HEK293 (cell line): ENCODE data around the gene SLX9.

Experiments
- CTCF ChIA-PET: fragments of 350-600 bp; formaldehyde crosslinking; extraction: SDS; loops from one replicate; lab custom pipeline; 2021; ENCODE audit warnings: antibody characterized with exemption; lab: Yijun Ruan, JAX
- POLR2A ChIA-PET: fragments of 300-600 bp; formaldehyde crosslinking; extraction: SDS; loops from one replicate; lab custom pipeline; 2020; ENCODE audit warnings: antibody characterized with exemption, inconsistent platforms; lab: Yijun Ruan, JAX
- H3K27ac ChIP-seq: fragments of 200-500 bp; sonication (Bioruptor generic); 2 replicates; pipeline ENCODE4 v1.5.1; 2014; ENCODE audit warnings: low read depth, low read length, control low read depth, inconsistent platforms; ENCODE audit errors: extremely low read depth
- H3K36me3 ChIP-seq, 2 experiments: fragments of 200-500 bp in 1 of 2; sonication (Bioruptor generic) in 1 of 2; 1 replicate in 1 of 2; 2 replicates in 1 of 2; pipeline ENCODE4 v1.5.1; 2014 to 2017; ENCODE audit warnings: inconsistent platforms in 2 of 2, low read length in 2 of 2; ENCODE audit not compliant: control insufficient read depth in 2 of 2, insufficient read depth in 1 of 2
- H3K4me1 ChIP-seq: fragments of 200-500 bp; sonication (Bioruptor generic); 2 replicates; pipeline ENCODE4 v1.5.1; 2014; ENCODE audit warnings: mild to moderate bottlenecking, low read length, inconsistent platforms; ENCODE audit not compliant: control insufficient read depth, insufficient read depth
- H3K4me3 ChIP-seq: 2 replicates; pipeline ENCODE4 v1.5.1; 2011; ENCODE audit warnings: low read depth, mild to moderate bottlenecking, control low read depth, low read length, moderate library complexity
- H3K9me3 ChIP-seq: fragments of 200-500 bp; sonication (Bioruptor generic); 2 replicates; pipeline ENCODE4 v1.5.1; 2014; ENCODE audit warnings: low read depth, low read length, inconsistent platforms; ENCODE audit not compliant: control insufficient read depth, insufficient read depth
- BCL11A ChIP-seq: fragments of 450-650 bp; formaldehyde crosslinking; IDR thresholded peaks from 2 replicates; pipeline ENCODE4 v1.5.1; 2016; ENCODE audit warnings: low read depth, missing biosample characterization, missing genetic modification characterization
- MZF1 ChIP-seq: fragments of 450-650 bp; formaldehyde crosslinking; IDR thresholded peaks from 2 replicates; pipeline ENCODE4 v1.5.1; 2017; ENCODE audit warnings: missing biosample characterization, missing genetic modification characterization, borderline replicate concordance
- OVOL3 ChIP-seq: fragments of 450-650 bp; formaldehyde crosslinking; IDR thresholded peaks from 2 replicates; pipeline ENCODE4 v1.5.1; 2016; ENCODE audit warnings: missing biosample characterization, missing genetic modification characterization
- PBX3 ChIP-seq: sonication (generic); formaldehyde crosslinking; IDR thresholded peaks from 2 replicates; pipeline ENCODE4 v1.8.1; 2022; ENCODE audit warnings: mild to moderate bottlenecking, moderate library complexity, missing genetic modification reagents
- RBAK ChIP-seq: fragments of 450-650 bp; formaldehyde crosslinking; IDR thresholded peaks from 2 replicates; pipeline ENCODE4 v1.5.1; 2016; ENCODE audit warnings: missing biosample characterization, missing genetic modification characterization
- ZFP69B ChIP-seq: fragments of 450-650 bp; formaldehyde crosslinking; IDR thresholded peaks from 2 replicates; pipeline ENCODE4 v1.5.1; 2016; ENCODE audit warnings: missing biosample characterization, missing genetic modification characterization
- ZNF10 ChIP-seq: fragments of 450-650 bp; formaldehyde crosslinking; IDR thresholded peaks from 2 replicates; pipeline ENCODE4 v1.5.1; 2017; ENCODE audit warnings: missing biosample characterization, missing genetic modification characterization
- ZNF121 ChIP-seq: fragments of 450-650 bp; formaldehyde crosslinking; IDR thresholded peaks from 2 replicates; pipeline ENCODE4 v1.5.1; 2016; ENCODE audit warnings: missing biosample characterization, missing genetic modification characterization
- ZNF175 ChIP-seq: fragments of 450-650 bp; formaldehyde crosslinking; IDR thresholded peaks from 2 replicates; pipeline ENCODE4 v1.5.1; 2016; ENCODE audit warnings: missing biosample characterization, missing genetic modification characterization
- ZNF488 ChIP-seq: fragments of 450-650 bp; formaldehyde crosslinking; IDR thresholded peaks from 2 replicates; pipeline ENCODE4 v1.5.1; 2016; ENCODE audit warnings: missing biosample characterization, missing genetic modification characterization
- ZNF549 ChIP-seq: fragments of 450-650 bp; IDR thresholded peaks from 2 replicates; pipeline ENCODE4 v1.5.1; 2018; ENCODE audit warnings: missing biosample characterization, missing genetic modification characterization, mild to moderate bottlenecking, inconsistent platforms, moderate library complexity
- ZNF571 ChIP-seq: fragments of 450-650 bp; formaldehyde crosslinking; IDR thresholded peaks from 2 replicates; pipeline ENCODE4 v1.5.0; 2017; ENCODE audit warnings: missing biosample characterization, missing genetic modification characterization
- ZNF610 ChIP-seq: fragments of 450-650 bp; formaldehyde crosslinking; IDR thresholded peaks from 2 replicates; pipeline ENCODE4 v1.5.1; 2016; ENCODE audit warnings: missing biosample characterization, missing genetic modification characterization, borderline replicate concordance
- ZNF677 ChIP-seq: fragments of 450-650 bp; IDR thresholded peaks from 2 replicates; pipeline ENCODE4 v1.5.0; 2018; ENCODE audit warnings: missing biosample characterization, mild to moderate bottlenecking, missing genetic modification characterization, moderate library complexity
- ZNF701 ChIP-seq: fragments of 450-650 bp; formaldehyde crosslinking; IDR thresholded peaks from 2 replicates; pipeline ENCODE4 v1.5.1; 2016; ENCODE audit warnings: missing biosample characterization, missing genetic modification characterization
- ZNF704 ChIP-seq: fragments of 450-650 bp; formaldehyde crosslinking; IDR thresholded peaks from 2 replicates; pipeline ENCODE4 v1.5.1; 2016; ENCODE audit warnings: missing biosample characterization, missing genetic modification characterization
- ZNF792 ChIP-seq: fragments of 450-650 bp; formaldehyde crosslinking; IDR thresholded peaks from 2 replicates; pipeline ENCODE4 v1.5.1; 2016; ENCODE audit warnings: missing biosample characterization, missing genetic modification characterization
- TF ChIP-seq, protein P1 (sequence below): fragments of 450-650 bp; formaldehyde crosslinking; IDR thresholded peaks from 2 replicates; pipeline ENCODE4 v1.5.1; 2016; ENCODE audit warnings: missing biosample characterization, missing genetic modification characterization, borderline replicate concordance

SLX9 gene

DNA sequence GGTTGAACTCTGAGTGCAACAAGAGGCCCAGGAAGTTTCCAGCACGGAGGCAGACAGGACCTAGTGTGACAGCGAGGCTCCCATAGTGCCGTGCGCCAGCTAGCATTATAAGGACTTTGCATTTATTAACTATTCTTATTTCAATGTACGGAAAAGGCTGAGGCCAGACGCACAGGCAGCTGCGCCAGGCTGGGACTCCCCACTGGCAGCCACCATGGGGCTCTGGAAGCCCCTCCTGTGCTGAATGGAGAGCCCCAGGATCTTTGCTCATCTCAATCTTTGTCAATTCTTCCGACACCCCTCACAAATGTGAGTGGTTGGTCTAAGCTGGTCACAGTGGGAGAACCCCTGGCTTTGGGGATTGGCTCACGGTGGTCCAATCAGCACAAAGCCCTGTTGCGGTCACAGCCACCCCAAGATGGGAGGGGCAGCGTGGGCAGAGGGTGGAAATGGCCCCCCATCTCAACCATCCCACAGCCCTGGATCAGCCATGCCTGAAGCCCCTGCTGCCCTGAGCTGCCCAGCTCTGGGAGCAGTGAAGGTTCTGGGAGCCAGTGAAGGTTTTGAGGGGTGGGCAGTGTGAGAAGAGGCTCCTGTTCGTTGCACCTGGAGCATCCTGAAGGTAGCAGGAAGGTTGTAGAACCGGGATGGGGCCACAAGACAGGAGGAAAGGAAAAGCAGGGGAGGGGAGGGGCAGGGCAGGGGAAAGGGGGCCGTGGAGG is 75.1 kb downstream of the SLX9 start:
- H3K4me3 ChIP-seq = no peak overlapping the region
- no peaks in the 10 kb centered on the region for H3K9me3 ChIP-seq
- no peak overlapping the region for H3K27ac ChIP-seq
- H3K36me3 ChIP-seq = no peaks in the 10 kb centered on the region
- TF ChIP-seq OVOL3 (no peak), ZNF704 (tag by site-specific recombination) (no peak), ZNF571 (no peak), BCL11A (tag by site-specific recombination) (no peak), PBX3 (CRISPR knock-in tag) (no peak), ZNF121 (tag by site-specific recombination) (no peak), ZNF10 (tag by site-specific recombination) (no peak), MZF1 (tag by site-specific recombination) (no peak)
- TF ChIP-seq, protein P1, sequence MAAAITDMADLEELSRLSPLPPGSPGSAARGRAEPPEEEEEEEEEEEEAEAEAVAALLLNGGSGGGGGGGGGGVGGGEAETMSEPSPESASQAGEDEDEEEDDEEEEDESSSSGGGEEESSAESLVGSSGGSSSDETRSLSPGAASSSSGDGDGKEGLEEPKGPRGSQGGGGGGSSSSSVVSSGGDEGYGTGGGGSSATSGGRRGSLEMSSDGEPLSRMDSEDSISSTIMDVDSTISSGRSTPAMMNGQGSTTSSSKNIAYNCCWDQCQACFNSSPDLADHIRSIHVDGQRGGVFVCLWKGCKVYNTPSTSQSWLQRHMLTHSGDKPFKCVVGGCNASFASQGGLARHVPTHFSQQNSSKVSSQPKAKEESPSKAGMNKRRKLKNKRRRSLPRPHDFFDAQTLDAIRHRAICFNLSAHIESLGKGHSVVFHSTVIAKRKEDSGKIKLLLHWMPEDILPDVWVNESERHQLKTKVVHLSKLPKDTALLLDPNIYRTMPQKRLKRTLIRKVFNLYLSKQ = no peak
- ChIA-PET POLR2A (no interaction called here), CTCF (no interaction called here)
- H3K4me1 ChIP-seq = 0 out of 2 replicates have a peak, but pooled peaks cover 2% of the 10 kb centered on the region

DNA sequence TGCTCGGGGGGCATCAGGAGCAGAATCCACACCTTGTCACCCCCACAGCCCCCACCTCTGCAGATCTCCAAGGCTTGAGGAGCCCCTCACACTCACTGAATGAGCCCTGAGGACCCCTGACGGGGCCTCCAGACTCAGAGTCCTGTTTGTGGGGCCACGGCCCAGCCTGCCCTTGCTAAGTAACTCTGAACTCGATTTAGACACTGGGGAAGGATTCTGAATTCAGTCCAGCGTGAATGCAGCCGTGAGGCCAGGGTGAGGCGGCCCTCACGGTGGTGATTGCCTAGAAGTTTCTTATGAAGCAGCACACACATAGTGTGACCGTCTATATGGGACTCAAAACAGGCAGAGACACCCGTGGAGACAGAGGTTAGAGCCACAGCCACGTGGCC is 75.6 kb downstream of the SLX9 start:
- no peaks in the 10 kb centered on the region for H3K36me3 ChIP-seq
- H3K27ac ChIP-seq = no peak overlapping the region
- TF ChIP-seq ZNF549 (tag by site-specific recombination) = no peak
- TF ChIP-seq ZNF792 (tag by site-specific recombination) = no peak
- no peak for TF ChIP-seq ZNF488 (tag by site-specific recombination)
- TF ChIP-seq ZNF701 (tag by site-specific recombination) = no peak
- ChIA-PET POLR2A (no interaction called here), CTCF (no interaction called here)
- 0 out of 2 replicates have a peak, but pooled peaks cover 2% of the 10 kb centered on the region for H3K4me1 ChIP-seq
- no peaks in the 10 kb centered on the region for H3K9me3 ChIP-seq
- H3K4me3 ChIP-seq = no peak overlapping the region

- Histone ChIP-seq H3K36me3 (no peaks in the 10 kb centered on the region), H3K4me3 (no peak overlapping the region), H3K27ac (no peak overlapping the region)
- POLR2A ChIA-PET = no interaction called here
- TF ChIP-seq MZF1 (tag by site-specific recombination) (no peak), ZNF610 (tag by site-specific recombination) (no peak), ZNF175 (tag by site-specific recombination) (no peak), ZNF677 (tag by site-specific recombination) (no peak), ZFP69B (tag by site-specific recombination) (no peak), RBAK (no peak)
- TF ChIP-seq, protein P1 = no peak
- TF ChIP-seq, all 188 proteins: peak for 0
- Histone ChIP-seq H3K9me3 (no peaks in the 10 kb centered on the region), H3K4me1 (0 out of 2 replicates have a peak, but pooled peaks cover 2% of the 10 kb centered on the region)
- CTCF ChIA-PET = interaction anchor here (2.1 kb wide), 1 partner anchor 121 kb away, joined by 8 read pairs; no protein-coding TSS in a partner anchor
Observed at GRCh38 chr21:45016031-45016405, 76.2 kb downstream of the SLX9 start.
